Neural cell (in vitro differentiated cells): ENCODE results near the gene ALK. TPM values are rescaled to one million over a fixed set of nuclear protein-coding genes. Genes with fewer than 3 reads are reported as not detected.

Experiments used
- H2AFZ ChIP-seq: fragments of 200-600, 300-800 bp; sonication (generic), shearing (Covaris generic); 2 replicates; pipeline ENCODE4 v1.6.0; 2014; ENCODE audit warnings: low read depth, mild to moderate bottlenecking, antibody characterized with exemption, low read length, moderate library complexity
- H3F3A ChIP-seq: fragments of 200-600 bp; shearing (Covaris generic); 2 replicates; pipeline ENCODE4 v1.6.1; 2016; ENCODE audit warnings: mild to moderate bottlenecking, moderate library complexity, mixed read lengths, antibody characterized with exemption, low read length; ENCODE audit not compliant: insufficient read depth, poor library complexity, severe bottlenecking
- H3K27ac ChIP-seq: fragments of 200-600, 300-800 bp; sonication (generic), shearing (Covaris generic); 2 replicates; pipeline ENCODE4 v1.5.1; 2014; ENCODE audit warnings: mild to moderate bottlenecking, low read length, moderate library complexity
- H3K27me3 ChIP-seq: fragments of 300-800, 200-600 bp; sonication (generic), shearing (Covaris generic); 2 replicates; pipeline ENCODE4 v1.6.0; 2014; ENCODE audit warnings: mild to moderate bottlenecking, low read depth, low read length, moderate library complexity; ENCODE audit not compliant: insufficient read depth
- H3K36me3 ChIP-seq: fragments of 300-800, 200-600 bp; sonication (generic), shearing (Covaris generic); 2 replicates; pipeline ENCODE4 v1.5.1; 2014; ENCODE audit warnings: mild to moderate bottlenecking, antibody characterized with exemption, low read length, moderate library complexity; ENCODE audit not compliant: insufficient read depth
- H3K4me2 ChIP-seq: fragments of 300-800, 200-600 bp; sonication (generic), shearing (Covaris generic); 2 replicates; pipeline ENCODE4 v1.6.0; 2014; ENCODE audit warnings: mild to moderate bottlenecking, low read length
- H3K4me3 ChIP-seq: fragments of 300-800, 200-600 bp; sonication (generic), shearing (Covaris generic); 2 replicates; pipeline ENCODE4 v1.5.1; 2014; ENCODE audit warnings: mild to moderate bottlenecking, low read length, moderate library complexity
- H3K79me2 ChIP-seq: fragments of 200-600 bp; shearing (Covaris generic); replicated peaks from 2 replicates; pipeline ENCODE4 v1.6.0; 2014; ENCODE audit warnings: mild to moderate bottlenecking, low read length, moderate library complexity; ENCODE audit not compliant: insufficient read depth
- H3K9ac ChIP-seq: fragments of 300-800, 200-600 bp; sonication (generic), shearing (Covaris generic); 2 replicates; pipeline ENCODE4 v1.6.1; 2016; ENCODE audit warnings: mild to moderate bottlenecking, low read length, mixed read lengths
- H3K9me2 ChIP-seq: fragments of 200-600 bp; shearing (Covaris generic); 2 replicates; pipeline ENCODE4 v1.6.1; 2016; ENCODE audit warnings: mild to moderate bottlenecking, low read length, mixed read lengths; ENCODE audit not compliant: insufficient read depth
- H3K9me3 ChIP-seq: fragments of 200-600, 300-800 bp; sonication (generic), shearing (Covaris generic); 2 replicates; pipeline ENCODE4 v1.6.1; 2016; ENCODE audit warnings: mild to moderate bottlenecking, mixed run types, low read length, moderate library complexity, mixed read lengths
- H4K20me1 ChIP-seq: fragments of 200-600 bp; shearing (Covaris generic); 2 replicates; pipeline ENCODE4 v1.6.1; 2016; ENCODE audit warnings: mild to moderate bottlenecking, mixed run types; ENCODE audit not compliant: insufficient read depth
- CTCF ChIP-seq: fragments of 450-650 bp; IDR thresholded peaks from 2 replicates; pipeline ENCODE4 v1.5.1; 2014; ENCODE audit warnings: antibody characterized with exemption, mild to moderate bottlenecking, moderate library complexity; ENCODE audit not compliant: poor library complexity, severe bottlenecking
- EP300 ChIP-seq: fragments of 450-650 bp; conservative IDR thresholded peaks from 2 replicates; pipeline ENCODE4 v1.6.1; 2014; ENCODE audit warnings: antibody characterized with exemption, mild to moderate bottlenecking, moderate library complexity; ENCODE audit not compliant: poor library complexity, severe bottlenecking
- EZH2 ChIP-seq: fragments of 200-600, 300-800 bp; shearing (Covaris generic), sonication (generic); IDR thresholded peaks from 2 replicates; pipeline ENCODE4 v1.6.1; 2014; ENCODE audit warnings: antibody characterized with exemption, low read length, borderline replicate concordance, mild to moderate bottlenecking; ENCODE audit not compliant: insufficient read depth, poor library complexity, severe bottlenecking
- MXI1 ChIP-seq: fragments of 450-650 bp; conservative IDR thresholded peaks from 2 replicates; pipeline ENCODE4 v1.6.1; 2014; ENCODE audit warnings: antibody characterized with exemption, mild to moderate bottlenecking; ENCODE audit not compliant: poor library complexity, severe bottlenecking
- POLR2AphosphoS5 ChIP-seq: IDR thresholded peaks from 2 replicates; pipeline ENCODE4 v1.6.1; 2012
- RAD21 ChIP-seq: fragments of 450-650 bp; conservative IDR thresholded peaks from 2 replicates; pipeline ENCODE4 v1.6.1; 2014; ENCODE audit warnings: antibody characterized with exemption, mild to moderate bottlenecking, moderate library complexity
- REST ChIP-seq: IDR thresholded peaks from 2 replicates; pipeline ENCODE4 v1.6.1; 2012; ENCODE audit warnings: borderline replicate concordance
- SMC3 ChIP-seq: fragments of 450-650 bp; conservative IDR thresholded peaks from 2 replicates; pipeline ENCODE4 v1.6.1; 2014; ENCODE audit warnings: antibody characterized with exemption, mild to moderate bottlenecking, moderate library complexity; ENCODE audit not compliant: poor library complexity
- TAF1 ChIP-seq: IDR thresholded peaks from 2 replicates; pipeline ENCODE4 v1.6.1; 2012; ENCODE audit warnings: low read depth
- polyA plus RNA-seq: library from polyadenylated mRNA; depleted of rRNA; stranded (reverse); fragments of >200 nt; gene quantifications from 2 replicates; pipeline ENCODE4 v1.2.3, GENCODE V29; 2014

Gene ALK
- polyA plus RNA-seq, 1 donor from 2014 or later: 7.1 TPM

GRCh38 chr2:29433920-29434319 lies 487.5 kb downstream of the ALK start:
- Histone ChIP-seq H2AFZ (no peak overlapping the region), H3K27ac (no peak overlapping the region), H3K9ac (no peak overlapping the region), H3K27me3 (no peaks in the 10 kb centered on the region), H3K9me2 (no peaks in the 10 kb centered on the region), H3K4me3 (no peak overlapping the region), H4K20me1 (no peaks in the 10 kb centered on the region), H3K79me2 (no peaks in the 10 kb centered on the region), H3F3A (no peaks in the 10 kb centered on the region), H3K4me2 (no peak overlapping the region), H3K9me3 (no peaks in the 10 kb centered on the region), H3K36me3 (no peaks in the 10 kb centered on the region)
- TF ChIP-seq EZH2 (no peak), EP300 (no peak), SMC3 (no peak), REST (no peak), MXI1 (no peak), CTCF (no peak), TAF1 (no peak), RAD21 (no peak), POLR2AphosphoS5 (no peak)

GRCh38 chr2:29433128-29433527 lies 488.3 kb downstream of the ALK start:
- Histone ChIP-seq H4K20me1 (no peaks in the 10 kb centered on the region), H3K9ac (no peak overlapping the region), H3K9me2 (no peaks in the 10 kb centered on the region), H3K27ac (no peak overlapping the region), H3K36me3 (no peaks in the 10 kb centered on the region), H3F3A (no peaks in the 10 kb centered on the region), H3K79me2 (no peaks in the 10 kb centered on the region), H3K4me3 (no peak overlapping the region), H2AFZ (no peak overlapping the region), H3K4me2 (no peak overlapping the region), H3K27me3 (no peaks in the 10 kb centered on the region), H3K9me3 (no peaks in the 10 kb centered on the region)
- no peak for TF ChIP-seq EZH2
- TF ChIP-seq CTCF: no peak
- TF ChIP-seq TAF1: no peak
- no peak for TF ChIP-seq RAD21
- no peak for TF ChIP-seq REST
- TF ChIP-seq MXI1: no peak
- TF ChIP-seq SMC3: no peak
- no peak for TF ChIP-seq EP300
- no peak for TF ChIP-seq POLR2AphosphoS5
